HG02763 (cell line): ENCODE results near the gene CILP2.

ENCODE experiments used
- ATAC-seq: cut with Tn5 transposase; IDR thresholded peaks from one replicate; pipeline ENCODE4 v1.9.1; 2021; ENCODE audit warnings: mild to moderate bottlenecking, moderate library complexity; ENCODE audit not compliant: unreplicated experiment

Gene CILP2

GRCh38 chr19:19562665-19563347 lies 24.7 kb downstream of the CILP2 start:
- no peak for ATAC-seq

DNA sequence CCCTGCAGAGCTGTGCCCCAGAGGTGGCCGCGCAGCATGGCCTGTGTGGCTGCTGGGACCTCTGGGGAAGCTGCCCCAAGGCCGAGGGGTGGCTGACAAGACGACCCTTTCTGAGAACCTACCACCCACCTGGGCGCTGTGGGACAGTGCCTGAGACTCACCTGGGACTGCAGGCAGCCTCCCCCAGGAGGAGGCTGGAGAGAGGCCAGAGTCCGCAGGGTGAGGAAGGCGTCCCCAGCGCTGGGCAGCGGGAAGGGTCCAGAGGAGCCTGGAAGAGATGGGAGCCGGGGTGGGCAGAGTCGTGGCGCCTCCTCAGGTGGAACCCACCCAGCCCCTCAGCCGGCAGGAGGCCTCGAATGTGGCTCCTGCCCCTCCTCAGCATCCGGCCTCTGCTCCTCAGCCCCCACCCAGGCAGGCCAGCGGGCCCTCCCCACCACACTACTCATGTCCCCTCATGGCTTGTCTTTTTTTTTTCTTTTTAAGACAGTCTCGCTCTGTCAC lies 25.3 kb downstream of the CILP2 start:
- ATAC-seq = no peak

GRCh38 chr19:19566306-19566705 lies 28.2 kb downstream of the CILP2 start:
- no peak for ATAC-seq

GRCh38 chr19:19567391-19567790 lies 29.3 kb downstream of the CILP2 start:
- ATAC-seq = no peak

- ATAC-seq = no peak
Observed at GRCh38 chr19:19568802-19569756, 31.0 kb downstream of the CILP2 start.

DNA sequence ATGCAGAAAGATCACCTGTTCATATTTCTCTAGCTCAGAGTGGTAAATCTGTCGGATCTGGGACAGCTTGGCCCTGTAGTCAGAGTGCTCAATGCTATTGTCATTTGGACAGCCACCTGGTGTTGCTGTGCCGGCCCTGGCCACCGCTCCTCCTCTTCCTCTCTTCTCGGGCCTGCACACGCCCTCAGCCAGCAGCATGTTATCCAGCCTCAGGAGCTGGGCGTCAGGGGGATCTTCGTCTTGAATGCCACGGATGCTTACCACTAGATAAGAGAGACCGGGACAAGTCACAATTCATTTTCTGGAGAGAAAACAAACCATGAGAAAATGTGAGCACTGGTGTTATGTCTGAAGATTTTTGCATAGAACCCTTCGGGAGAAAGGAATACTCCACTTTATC lies 32.5 kb downstream of the CILP2 start:
- ATAC-seq = no peak

DNA sequence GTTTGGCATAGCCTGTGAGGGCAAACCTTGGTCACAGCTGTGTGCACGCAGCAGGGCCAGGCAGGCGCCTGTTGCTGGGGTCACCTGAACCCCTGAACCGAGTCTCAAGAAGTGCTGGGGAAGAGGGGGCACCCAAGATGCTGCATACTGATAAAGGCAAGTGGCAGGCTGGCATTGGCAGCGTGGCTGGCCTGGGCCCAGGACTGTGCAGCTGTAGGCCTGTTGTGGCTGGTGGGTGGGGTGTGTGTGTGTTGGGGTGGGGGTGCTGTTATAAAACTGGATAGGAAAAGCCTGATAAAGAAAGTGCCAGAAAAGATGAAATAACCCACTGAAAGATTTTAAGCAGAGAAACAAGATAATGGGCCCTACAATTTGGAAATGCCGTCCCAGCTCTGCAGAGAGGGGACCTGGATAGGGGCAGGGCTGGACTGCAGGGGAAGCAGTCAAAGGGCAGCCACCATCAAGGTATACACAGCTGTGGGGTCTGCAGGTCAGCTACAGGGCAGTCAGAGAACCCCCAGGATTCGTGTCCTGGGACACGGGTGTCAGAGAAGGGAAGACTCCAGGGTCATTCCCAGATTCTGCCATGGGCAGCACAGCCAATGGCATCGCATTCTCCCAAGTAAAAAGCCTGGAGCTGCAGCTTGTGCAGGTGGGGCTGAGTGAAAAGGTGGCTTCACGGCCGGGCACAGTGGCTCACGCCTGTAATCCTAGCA lies 33.2 kb downstream of the CILP2 start:
- no peak for ATAC-seq

- ATAC-seq = no peak
Observed at GRCh38 chr19:19575411-19575810, 37.3 kb downstream of the CILP2 start.

GRCh38 chr19:19578252-19578651 lies 40.2 kb downstream of the CILP2 start:
- ATAC-seq = no peak

DNA sequence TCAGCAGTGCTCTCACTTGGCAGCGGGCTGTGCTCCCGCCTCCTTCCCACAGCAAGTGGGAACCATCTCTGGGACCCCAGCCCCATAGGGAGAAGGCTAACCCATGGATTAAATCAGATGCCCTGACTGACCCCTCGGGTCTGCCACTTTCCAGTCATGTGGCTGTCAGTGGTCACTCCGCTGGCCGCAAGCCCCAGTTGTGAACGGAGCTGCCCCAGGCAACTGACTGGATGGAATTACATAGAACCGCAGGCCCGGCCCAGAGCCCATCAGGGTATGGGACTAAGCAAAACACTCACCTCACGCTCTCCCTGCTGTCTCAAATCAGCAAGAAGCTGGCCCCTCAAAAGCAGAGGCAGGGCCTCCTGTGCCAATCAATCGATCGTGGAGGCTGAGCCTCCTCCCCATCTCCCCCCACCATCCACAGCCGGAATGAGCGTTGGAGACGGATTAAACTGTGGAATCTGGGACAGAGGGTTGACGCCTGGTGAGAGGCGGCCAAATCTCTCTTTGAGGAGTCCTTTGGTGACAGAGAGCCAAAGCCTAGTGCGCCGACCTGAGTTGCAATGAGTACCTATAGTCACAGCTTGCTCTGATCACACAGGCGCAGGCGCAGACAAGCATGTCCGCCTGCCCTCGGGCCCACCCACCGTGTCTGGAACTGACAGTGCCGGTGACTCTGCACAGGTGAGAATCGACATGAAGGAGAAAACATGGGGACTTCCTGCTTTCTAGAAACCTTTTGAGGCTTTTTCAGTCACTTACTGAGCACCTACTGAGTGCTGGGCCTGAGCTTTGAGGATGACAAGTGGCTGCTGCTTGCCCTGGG lies 41.7 kb downstream of the CILP2 start:
- no peak for ATAC-seq

DNA sequence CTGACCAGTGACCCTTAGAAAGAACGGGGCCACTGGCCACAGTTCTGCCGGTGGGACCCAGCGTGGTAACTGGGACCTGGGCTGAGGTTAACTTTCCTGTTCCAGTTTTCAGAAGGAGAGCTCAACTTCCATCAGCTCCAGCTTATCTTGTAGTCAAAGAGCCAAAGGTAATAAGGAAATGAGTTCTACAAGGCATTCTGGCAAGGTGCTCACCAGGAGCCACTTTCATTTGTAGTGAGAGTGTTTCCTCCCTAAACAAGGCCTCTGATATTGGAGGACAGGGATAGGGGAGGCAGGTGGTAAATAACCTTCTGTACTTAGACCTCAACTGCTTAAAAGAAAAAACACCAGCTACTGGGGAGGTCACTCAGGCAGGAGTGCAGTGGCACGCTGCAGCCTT lies 42.4 kb downstream of the CILP2 start:
- no peak for ATAC-seq

- no peak for ATAC-seq
Observed at GRCh38 chr19:19581391-19581790, 43.3 kb downstream of the CILP2 start.

- no peak for ATAC-seq
Observed at GRCh38 chr19:19582471-19582870, 44.4 kb downstream of the CILP2 start.

GRCh38 chr19:19584356-19584755 lies 46.3 kb downstream of the CILP2 start:
- ATAC-seq = no peak

- no peak for ATAC-seq
Observed at GRCh38 chr19:19587771-19588170, 49.7 kb downstream of the CILP2 start.

DNA sequence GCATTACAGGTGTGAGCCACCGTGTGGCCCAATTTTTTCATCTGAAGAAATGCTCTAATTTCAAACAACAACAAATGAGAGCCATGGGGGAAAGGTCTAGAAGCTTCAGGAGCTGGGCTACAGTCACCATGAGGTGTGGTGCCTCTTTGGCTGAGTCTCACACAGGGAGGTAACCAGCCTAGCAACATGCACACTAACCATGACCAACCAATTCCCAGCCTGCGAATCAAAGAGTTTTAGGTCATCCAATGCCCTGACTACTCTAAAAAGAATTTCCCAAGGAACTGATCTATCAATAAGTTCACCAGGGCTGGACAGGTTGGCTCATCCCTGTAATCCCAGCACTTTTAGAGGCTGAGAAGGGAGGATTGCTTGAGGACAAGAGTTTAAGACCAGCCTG lies 50.5 kb downstream of the CILP2 start:
- no peak for ATAC-seq

GRCh38 chr19:19591133-19591825 lies 53.2 kb downstream of the CILP2 start:
- peak; percentile 46 for ATAC-seq

- no peak for ATAC-seq
Observed at GRCh38 chr19:19592690-19593089, 54.6 kb downstream of the CILP2 start.

- no peak for ATAC-seq
Observed at GRCh38 chr19:19594381-19594780, 56.3 kb downstream of the CILP2 start.

DNA sequence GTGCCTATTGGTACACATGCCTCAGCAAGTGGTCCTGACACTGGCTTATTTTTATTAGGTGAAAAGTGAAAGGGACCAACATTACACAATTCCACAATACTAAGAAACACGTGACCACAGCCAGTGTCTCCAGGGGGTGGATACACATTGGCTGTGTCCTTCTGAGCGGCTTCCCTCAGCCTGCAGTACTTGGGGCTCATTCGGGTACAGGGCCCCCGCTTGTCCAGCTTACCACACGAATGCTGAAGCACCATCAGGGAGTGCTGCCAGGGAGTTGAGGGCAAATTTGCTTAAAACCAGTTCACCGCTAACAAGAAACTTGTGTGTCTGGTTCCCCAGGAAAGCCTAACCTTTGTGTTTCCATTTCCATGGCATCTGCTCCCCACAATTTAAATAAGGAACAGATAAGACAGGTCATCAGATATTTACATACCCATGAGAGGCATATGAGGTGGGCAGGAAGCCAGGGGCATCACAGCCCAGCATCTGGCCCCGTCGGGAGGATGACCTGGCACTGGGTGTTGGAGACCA lies 57.2 kb downstream of the CILP2 start:
- no peak for ATAC-seq
